NT2/D1 (cell line): ENCODE results near the gene NRDE2.
A peak's percentile ranks its signal among the peaks of the same experiment; 100 is the strongest.

Source experiments
- DNase-seq: peaks from one replicate; pipeline ENCODE4 v3.0.0-alpha.2; 2011; ENCODE audit warnings: low read depth, low spot score
- H3K27me3 ChIP-seq: 2 replicates; pipeline ENCODE4 v1.6.0; 2011; ENCODE audit warnings: mild to moderate bottlenecking; ENCODE audit not compliant: insufficient read length, insufficient read depth
- H3K36me3 ChIP-seq: 2 replicates; pipeline ENCODE4 v1.6.1; 2011; ENCODE audit warnings: mild to moderate bottlenecking, low read length, mixed read lengths; ENCODE audit not compliant: insufficient read depth, insufficient read length
- H3K4me1 ChIP-seq: 2 replicates; pipeline ENCODE4 v1.5.1; 2011; ENCODE audit not compliant: insufficient read depth, insufficient read length
- H3K4me3 ChIP-seq: 2 replicates; pipeline ENCODE4 v1.5.1; 2011; ENCODE audit warnings: low read depth; ENCODE audit not compliant: insufficient read length
- H3K9ac ChIP-seq: 2 replicates; pipeline ENCODE4 v1.6.0; 2011; ENCODE audit warnings: low read depth; ENCODE audit not compliant: insufficient read length
- H3K9me3 ChIP-seq: 2 replicates; pipeline ENCODE4 v1.5.1; 2011; ENCODE audit warnings: mild to moderate bottlenecking, low read length; ENCODE audit not compliant: insufficient read depth
- SUZ12 ChIP-seq: IDR thresholded peaks from 2 replicates; pipeline ENCODE4 v1.6.1; 2011; ENCODE audit not compliant: insufficient read length, insufficient read depth; ENCODE audit errors: extremely low read depth
- YY1 ChIP-seq: IDR thresholded peaks from 2 replicates; pipeline ENCODE4 v1.6.1; 2011; ENCODE audit not compliant: insufficient read length, insufficient read depth
- ZNF274 ChIP-seq: IDR thresholded peaks from 2 replicates; pipeline ENCODE4 v1.6.1; 2011; ENCODE audit warnings: mild to moderate bottlenecking, low read depth, low read length

The NRDE2 gene

GRCh38 chr14:90331497-90332270 is at the start of gene NRDE2:
Gene NRDE2 (minus strand): TSS chr14:90331941. CDS start chr14:90331904, 37 bp downstream.
- peak within 1 kb of the TSS; percentile 74 for H3K9ac ChIP-seq
- H3K4me1 ChIP-seq: no peaks in the 10 kb centered on the region
- peak; percentile 94 for DNase-seq
- H3K9me3 ChIP-seq: no peaks in the 10 kb centered on the region
- no peaks in the 10 kb centered on the region for H3K36me3 ChIP-seq
- H3K4me3 ChIP-seq: peak within 1 kb of the TSS; percentile 76
- H3K27me3 ChIP-seq: no peaks in the 10 kb centered on the region
- TF ChIP-seq YY1 (peak; percentile 52), SUZ12 (no peak)

DNA sequence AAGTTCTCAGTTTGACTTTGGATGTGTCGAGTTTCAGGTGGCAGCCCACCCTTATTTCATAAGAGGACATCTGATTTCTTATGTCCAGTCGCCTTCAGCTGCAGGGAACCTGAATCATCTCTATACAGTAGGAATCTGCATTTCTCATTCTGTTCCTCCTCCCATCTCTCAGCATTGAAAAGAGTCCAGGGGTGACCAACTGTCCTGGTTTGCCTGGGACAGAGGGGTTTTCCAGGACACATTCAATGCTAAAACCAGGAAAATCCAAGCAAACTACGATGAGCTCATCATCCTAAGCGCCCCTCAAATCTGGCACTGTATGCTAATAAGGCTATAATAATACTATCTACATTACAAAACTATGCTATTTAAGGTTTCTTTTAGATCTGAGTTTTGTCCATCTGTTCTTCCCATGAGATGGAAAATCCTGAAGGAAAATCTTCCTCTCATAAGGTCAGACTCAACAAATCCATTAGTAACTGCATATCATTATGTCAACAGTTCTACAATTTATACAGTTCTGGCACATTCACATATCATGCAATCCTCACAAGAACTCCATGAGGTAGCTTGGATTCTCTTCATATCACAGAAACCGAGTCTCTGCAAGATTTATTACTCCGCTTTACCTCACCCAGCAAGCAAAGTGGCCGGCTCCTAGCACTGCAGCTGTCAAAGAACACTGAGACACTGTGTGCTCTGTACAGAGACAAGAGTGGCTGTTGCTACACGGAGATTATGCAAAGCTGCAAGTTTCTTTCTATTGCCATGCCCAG is 49.5 kb upstream of the NRDE2 start:
- H3K36me3 ChIP-seq: no peaks in the 10 kb centered on the region
- DNase-seq: no peak
- peaks cover 7% of the 10 kb centered on the region for H3K4me1 ChIP-seq
- H3K27me3 ChIP-seq: no peaks in the 10 kb centered on the region
- TF ChIP-seq YY1: no peak
- TF ChIP-seq SUZ12: no peak
- TF ChIP-seq ZNF274: no peak
- no peak overlapping the region for H3K4me3 ChIP-seq
- no peak overlapping the region for H3K9ac ChIP-seq
- no peaks in the 10 kb centered on the region for H3K9me3 ChIP-seq

GRCh38 chr14:90379106-90379505 is 47.4 kb upstream of the NRDE2 start:
- Histone ChIP-seq H3K36me3 (no peaks in the 10 kb centered on the region), H3K4me3 (no peak overlapping the region), H3K4me1 (peaks cover 7% of the 10 kb centered on the region), H3K27me3 (no peaks in the 10 kb centered on the region), H3K9me3 (no peaks in the 10 kb centered on the region), H3K9ac (no peak overlapping the region)
- DNase-seq: no peak
- TF ChIP-seq SUZ12: no peak
- TF ChIP-seq YY1: no peak
- no peak for TF ChIP-seq ZNF274

GRCh38 chr14:90378249-90378648 is 46.5 kb upstream of the NRDE2 start:
- TF ChIP-seq YY1: no peak
- no peak for TF ChIP-seq SUZ12
- no peaks in the 10 kb centered on the region for H3K27me3 ChIP-seq
- H3K9me3 ChIP-seq: no peaks in the 10 kb centered on the region
- no peak overlapping the region for H3K9ac ChIP-seq
- no peaks in the 10 kb centered on the region for H3K36me3 ChIP-seq
- no peak for DNase-seq
- peaks cover 7% of the 10 kb centered on the region for H3K4me1 ChIP-seq
- H3K4me3 ChIP-seq: no peak overlapping the region

DNA sequence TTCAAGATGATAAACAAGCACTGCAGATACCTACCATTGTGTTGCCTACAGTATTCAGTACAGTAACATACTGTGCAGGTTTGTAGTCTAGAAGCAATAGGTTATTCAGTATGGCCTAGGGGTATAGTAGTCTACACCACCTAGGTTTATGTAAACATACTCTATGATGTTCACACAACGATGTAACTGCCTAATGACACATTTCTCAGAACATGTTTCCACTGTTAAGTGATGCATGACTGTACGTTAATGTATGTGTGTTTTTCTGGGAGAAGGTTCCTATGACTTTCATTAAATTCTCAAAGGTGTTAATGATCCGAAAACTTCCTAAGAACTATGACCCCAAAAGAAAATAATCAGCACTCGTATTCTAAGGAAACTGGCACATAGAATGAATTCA is 44.2 kb upstream of the NRDE2 start:
- Histone ChIP-seq H3K4me3 (peak overlapping the region; percentile 6), H3K9me3 (no peaks in the 10 kb centered on the region), H3K4me1 (peaks cover 2% of the 10 kb centered on the region), H3K27me3 (no peaks in the 10 kb centered on the region), H3K36me3 (no peaks in the 10 kb centered on the region), H3K9ac (no peak overlapping the region)
- no peak for TF ChIP-seq SUZ12
- TF ChIP-seq YY1: no peak
- DNase-seq: no peak

GRCh38 chr14:90374813-90375212 is 43.1 kb upstream of the NRDE2 start:
- TF ChIP-seq YY1 (no peak), ZNF274 (no peak), SUZ12 (no peak)
- H3K27me3 ChIP-seq: no peaks in the 10 kb centered on the region

GRCh38 chr14:90373887-90374286 is 42.1 kb upstream of the NRDE2 start:
- no peak for DNase-seq
- no peaks in the 10 kb centered on the region for H3K9me3 ChIP-seq
- TF ChIP-seq YY1 (no peak), SUZ12 (no peak), ZNF274 (no peak)
- H3K4me3 ChIP-seq: no peak overlapping the region
- no peaks in the 10 kb centered on the region for H3K36me3 ChIP-seq
- H3K4me1 ChIP-seq: no peaks in the 10 kb centered on the region
- no peak overlapping the region for H3K9ac ChIP-seq
- H3K27me3 ChIP-seq: no peaks in the 10 kb centered on the region

More at GRCh38 chr14:90374813-90375212, 43.1 kb upstream of the NRDE2 start:
- Histone ChIP-seq H3K4me3 (no peak overlapping the region), H3K4me1 (peaks cover 2% of the 10 kb centered on the region), H3K9ac (no peak overlapping the region), H3K36me3 (no peaks in the 10 kb centered on the region), H3K9me3 (no peaks in the 10 kb centered on the region)
- DNase-seq: no peak
